ENCODE results near the gene CTAGE8.
"Not testable (repeated sequence)": the region's sequence is repeated elsewhere in the genome, so short reads cannot be mapped to it uniquely, and the experiment has no call there.

The CTAGE8 gene

GRCh38 chr7:144269188-144269587, at the start of gene CTAGE8:
CTAGE8 (minus strand) TSS chr7:144269288; CDS start chr7:144269250, 38 bp downstream.
- not testable (repeated sequence) for TF ChIP-seq CTCF (IDR thresholded peaks at IDR 0.05)

GRCh38 chr7:144311872-144312469, 42.9 kb upstream of the CTAGE8 start, which contains the start of gene OR2A1:
OR2A1 (plus strand) TSS chr7:144312419; CDS start chr7:144318125, 5,706 bp downstream.
- TF ChIP-seq CTCF (IDR thresholded peaks at IDR 0.05): not testable (repeated sequence)

GRCh38 chr7:144264692-144265091, 4.4 kb downstream of the CTAGE8 start, which contains the start of gene OR2A7:
OR2A7 (minus strand) TSS chr7:144264792; CDS start chr7:144259628, 5,164 bp downstream.
- not testable (repeated sequence) for TF ChIP-seq CTCF (IDR thresholded peaks at IDR 0.05)

- no peak for TF ChIP-seq CTCF (IDR thresholded peaks at IDR 0.05)
Observed at GRCh38 chr7:144256112-144256511, 13.0 kb downstream of the CTAGE8 start.

- no peak for TF ChIP-seq CTCF (IDR thresholded peaks at IDR 0.05)
Observed at GRCh38 chr7:144255471-144255897, 13.6 kb downstream of the CTAGE8 start.

- not testable (repeated sequence) for TF ChIP-seq CTCF (IDR thresholded peaks at IDR 0.05)
Observed at GRCh38 chr7:144239365-144239764, 29.7 kb downstream of the CTAGE8 start, which contains the start of gene OR2A42. OR2A42 (minus strand) TSS chr7:144239605; CDS start chr7:144232843, 6,762 bp downstream.

All from LNCAP (cell line).